Thyroid gland (tissue), 4 donors: ENCODE results near the gene ACSL3.

Source experiments
- POLR2A ChIP-seq, 2 donors: fragments of 450-650 bp; IDR thresholded peaks; one replicate each; pipeline ENCODE4 v1.6.1; 2017; ENCODE audit warnings: antibody characterized with exemption in 2 of 2, mild to moderate bottlenecking in 2 of 2, moderate library complexity in 1 of 2
- TF ChIP-seq, protein P1 (sequence below), 6 experiments: fragments of 200-600 bp in 3 of 6; fragments of 450-650 bp in 3 of 6; sonication (generic) in 3 of 6; IDR thresholded peaks; one replicate each; pipeline ENCODE4 v1.5.1; 2016 to 2019; ENCODE audit warnings: antibody characterized with exemption in 6 of 6, mild to moderate bottlenecking in 2 of 6, inconsistent platforms in 1 of 6, moderate library complexity in 1 of 6

DNA sequence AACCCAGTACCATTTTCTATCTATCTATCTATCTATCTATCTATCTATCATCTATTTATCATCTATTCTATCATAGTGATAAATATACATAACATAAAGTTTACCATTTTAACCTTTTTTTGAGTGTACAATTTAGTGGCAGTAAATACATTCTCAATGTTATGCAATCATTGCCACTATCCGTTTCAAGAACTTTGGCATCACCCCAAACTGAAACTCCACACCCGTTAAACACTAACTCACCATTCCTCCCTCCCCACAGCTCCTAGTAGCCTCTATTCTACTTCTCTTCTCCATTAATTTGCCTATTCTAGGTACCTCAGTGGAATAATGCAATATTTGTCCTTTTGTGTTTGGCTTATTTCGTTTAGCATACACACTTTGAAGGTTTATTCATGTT, 108.7 kb downstream of the ACSL3 start:
- TF ChIP-seq, protein P1, sequence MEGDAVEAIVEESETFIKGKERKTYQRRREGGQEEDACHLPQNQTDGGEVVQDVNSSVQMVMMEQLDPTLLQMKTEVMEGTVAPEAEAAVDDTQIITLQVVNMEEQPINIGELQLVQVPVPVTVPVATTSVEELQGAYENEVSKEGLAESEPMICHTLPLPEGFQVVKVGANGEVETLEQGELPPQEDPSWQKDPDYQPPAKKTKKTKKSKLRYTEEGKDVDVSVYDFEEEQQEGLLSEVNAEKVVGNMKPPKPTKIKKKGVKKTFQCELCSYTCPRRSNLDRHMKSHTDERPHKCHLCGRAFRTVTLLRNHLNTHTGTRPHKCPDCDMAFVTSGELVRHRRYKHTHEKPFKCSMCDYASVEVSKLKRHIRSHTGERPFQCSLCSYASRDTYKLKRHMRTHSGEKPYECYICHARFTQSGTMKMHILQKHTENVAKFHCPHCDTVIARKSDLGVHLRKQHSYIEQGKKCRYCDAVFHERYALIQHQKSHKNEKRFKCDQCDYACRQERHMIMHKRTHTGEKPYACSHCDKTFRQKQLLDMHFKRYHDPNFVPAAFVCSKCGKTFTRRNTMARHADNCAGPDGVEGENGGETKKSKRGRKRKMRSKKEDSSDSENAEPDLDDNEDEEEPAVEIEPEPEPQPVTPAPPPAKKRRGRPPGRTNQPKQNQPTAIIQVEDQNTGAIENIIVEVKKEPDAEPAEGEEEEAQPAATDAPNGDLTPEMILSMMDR (IDR thresholded peaks at IDR 0.05): no peak
- TF ChIP-seq POLR2A (IDR thresholded peaks at IDR 0.05): no peak
